ENCODE measurements around the gene NOS1AP.
"Not testable (repeated sequence)": the region's sequence is repeated elsewhere in the genome, so short reads cannot be mapped to it uniquely, and the experiment has no call there.

The NOS1AP gene

GRCh38 chr1:162351246-162351842 is 281.9 kb downstream of the NOS1AP start:
- DNase-seq, result no peak

GRCh38 chr1:162351874-162352273 is 282.4 kb downstream of the NOS1AP start:
- not testable (repeated sequence) for DNase-seq

GRCh38 chr1:162353078-162353477 is 283.6 kb downstream of the NOS1AP start:
- DNase-seq, result no peak

DNA sequence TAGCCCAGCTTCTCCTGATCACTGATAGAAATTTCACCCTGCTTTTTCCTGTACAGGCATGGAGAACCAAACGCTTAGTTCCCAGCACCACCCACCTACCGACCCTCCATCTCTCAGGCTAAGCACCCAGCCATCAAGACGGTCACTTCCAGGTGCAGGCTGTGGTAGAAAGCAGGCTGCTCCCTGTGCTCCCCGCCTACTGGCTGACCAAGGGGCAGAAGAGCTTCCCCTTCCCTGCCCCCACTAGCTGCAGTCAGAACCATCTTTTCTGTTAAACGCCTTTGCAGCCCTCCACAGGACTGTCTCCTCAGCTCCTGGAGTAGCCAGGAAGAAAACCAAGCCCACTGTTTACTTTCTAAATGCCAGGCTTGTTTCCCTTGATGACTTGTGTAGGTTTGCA is 284.2 kb downstream of the NOS1AP start:
- no peak for DNase-seq

- DNase-seq, result peak in 1 of 2 experiments; percentile 51
Measured at GRCh38 chr1:162357681-162358266, 288.3 kb downstream of the NOS1AP start.

GRCh38 chr1:162358928-162359327 is 289.4 kb downstream of the NOS1AP start:
- no peak for DNase-seq

GRCh38 chr1:162359523-162360236 is 290.2 kb downstream of the NOS1AP start:
- DNase-seq, result no peak

DNA sequence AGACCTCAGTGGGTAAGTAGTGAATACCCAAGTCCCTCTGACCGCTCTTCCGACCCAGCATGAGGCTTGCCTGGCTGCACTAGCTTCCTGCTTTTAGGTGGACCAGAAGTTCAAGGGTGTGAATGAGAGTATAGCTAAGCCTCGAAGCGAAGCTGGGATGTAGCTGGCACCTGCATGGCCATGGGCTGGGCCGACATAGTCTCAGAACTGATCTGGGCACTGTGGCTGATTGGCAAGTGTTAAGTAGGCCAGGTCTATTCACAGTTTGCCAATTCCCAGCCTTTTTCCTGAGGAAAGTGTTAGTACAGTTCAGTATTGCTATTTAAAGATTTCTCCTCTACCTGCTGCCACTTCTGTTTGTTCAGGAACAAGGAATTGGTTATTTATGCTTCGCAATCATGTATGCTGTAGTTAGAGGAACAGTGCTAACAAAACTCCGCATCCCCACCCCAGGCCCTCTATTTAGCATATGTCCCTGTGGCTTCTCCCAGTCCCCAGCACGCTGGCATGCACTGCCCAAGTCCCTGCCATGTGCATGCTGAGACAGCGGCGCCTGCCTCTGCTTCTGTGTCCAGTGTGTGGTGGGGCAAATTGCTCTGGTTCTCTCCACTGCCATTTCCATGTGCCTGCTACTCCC is 290.9 kb downstream of the NOS1AP start:
- no peak for DNase-seq

- no peak for DNase-seq
Measured at GRCh38 chr1:162360874-162361260, 291.4 kb downstream of the NOS1AP start.

DNA sequence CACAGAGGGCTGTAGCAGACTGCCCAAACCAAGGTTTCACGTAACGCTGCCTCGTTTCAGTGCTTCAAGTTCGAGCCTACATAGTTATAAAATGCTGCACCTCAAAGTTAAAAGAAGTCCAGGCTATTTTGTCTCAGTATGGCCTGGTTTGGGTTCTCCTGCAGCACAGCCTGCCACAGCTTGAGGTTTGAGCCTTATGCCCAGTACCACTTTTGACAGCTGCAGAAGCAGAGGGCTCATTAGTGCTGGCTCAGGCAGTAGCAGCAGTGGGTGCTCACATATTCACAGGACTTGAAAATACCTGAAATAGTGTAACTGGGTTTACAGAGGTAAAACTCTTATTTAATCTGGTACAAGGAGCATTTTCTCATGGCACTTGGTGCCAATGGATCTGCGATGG is 291.9 kb downstream of the NOS1AP start:
- DNase-seq, result no peak

DNA sequence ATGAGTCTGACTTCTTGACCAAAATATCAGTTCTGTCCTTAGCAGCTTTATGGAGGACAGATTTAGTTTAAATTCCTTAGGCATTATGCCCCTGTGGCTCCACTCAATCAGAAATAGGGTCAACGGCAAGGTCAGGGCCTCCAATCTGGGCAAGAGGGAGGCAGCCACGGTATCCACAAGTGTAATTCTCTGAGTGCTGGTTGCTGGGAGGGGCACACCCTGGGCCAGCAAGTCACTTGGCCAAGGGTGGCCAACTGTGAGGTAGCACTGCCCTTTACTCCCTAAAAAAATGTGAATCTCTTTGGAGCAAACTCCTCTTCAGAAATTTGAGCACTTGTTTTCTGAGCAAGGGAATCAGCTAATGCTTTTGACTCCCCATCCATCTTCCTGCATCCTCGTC is 294.3 kb downstream of the NOS1AP start:
- DNase-seq, result no peak

- DNase-seq, result no peak
Measured at GRCh38 chr1:162364498-162364897, 295.0 kb downstream of the NOS1AP start.

DNA sequence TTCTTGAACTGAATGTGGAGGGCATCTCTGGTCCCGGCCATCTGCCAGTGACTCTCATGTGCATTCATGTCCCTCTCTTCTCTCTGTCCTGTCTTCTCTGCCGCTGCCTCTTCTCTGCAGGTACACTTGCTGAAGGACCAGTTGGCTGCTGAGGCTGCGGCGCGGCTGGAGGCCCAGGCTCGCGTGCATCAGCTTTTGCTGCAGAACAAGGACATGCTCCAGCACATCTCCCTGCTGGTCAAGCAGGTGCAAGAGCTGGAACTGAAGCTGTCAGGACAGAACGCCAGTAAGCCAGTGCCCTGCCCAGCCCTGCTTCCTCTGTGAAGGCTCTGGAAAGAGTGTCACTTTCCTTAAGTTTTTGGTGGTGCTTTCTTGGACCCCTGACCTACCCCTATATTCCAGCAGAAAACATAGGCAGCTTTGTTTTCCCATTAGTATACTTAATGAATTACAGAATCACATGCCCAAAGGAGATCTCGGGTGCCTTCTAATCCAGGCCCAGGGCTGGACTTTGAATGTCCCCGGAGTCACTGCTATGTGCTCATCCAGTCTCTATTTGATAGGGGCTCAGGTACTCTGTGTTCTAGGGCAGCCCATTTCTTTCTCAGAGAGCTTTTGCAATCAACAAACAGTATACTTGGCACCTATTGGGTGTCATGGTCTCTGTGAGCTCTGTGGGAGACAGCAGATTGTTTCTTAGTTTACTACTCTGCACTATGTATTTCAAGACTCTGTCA is 296.0 kb downstream of the NOS1AP start:
- no peak for DNase-seq

- no peak for DNase-seq
Measured at GRCh38 chr1:162366149-162366548, 296.7 kb downstream of the NOS1AP start.

- no peak for DNase-seq
Measured at GRCh38 chr1:162366671-162367070, 297.2 kb downstream of the NOS1AP start.

DNA sequence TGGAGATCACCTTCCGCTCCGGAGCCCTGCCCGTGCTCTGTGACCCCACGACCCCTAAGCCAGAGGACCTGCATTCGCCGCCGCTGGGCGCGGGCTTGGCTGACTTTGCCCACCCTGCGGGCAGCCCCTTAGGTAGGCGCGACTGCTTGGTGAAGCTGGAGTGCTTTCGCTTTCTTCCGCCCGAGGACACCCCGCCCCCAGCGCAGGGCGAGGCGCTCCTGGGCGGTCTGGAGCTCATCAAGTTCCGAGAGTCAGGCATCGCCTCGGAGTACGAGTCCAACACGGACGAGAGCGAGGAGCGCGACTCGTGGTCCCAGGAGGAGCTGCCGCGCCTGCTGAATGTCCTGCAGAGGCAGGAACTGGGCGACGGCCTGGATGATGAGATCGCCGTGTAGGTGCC is 297.6 kb downstream of the NOS1AP start:
- no peak for DNase-seq

DNA sequence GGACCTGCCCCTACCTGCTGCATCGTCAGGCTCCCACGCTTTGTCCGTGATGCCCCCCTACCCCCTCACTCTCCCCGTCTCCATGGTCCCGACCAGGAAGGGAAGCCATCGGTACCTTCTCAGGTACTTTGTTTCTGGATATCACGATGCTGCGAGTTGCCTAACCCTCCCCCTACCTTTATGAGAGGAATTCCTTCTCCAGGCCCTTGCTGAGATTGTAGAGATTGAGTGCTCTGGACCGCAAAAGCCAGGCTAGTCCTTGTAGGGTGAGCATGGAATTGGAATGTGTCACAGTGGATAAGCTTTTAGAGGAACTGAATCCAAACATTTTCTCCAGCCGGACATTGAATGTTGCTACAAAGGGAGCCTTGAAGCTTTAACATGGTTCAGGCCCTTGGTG is 298.3 kb downstream of the NOS1AP start:
- no peak for DNase-seq

- no peak for DNase-seq
Measured at GRCh38 chr1:162368451-162368850, 299.0 kb downstream of the NOS1AP start.

GRCh38 chr1:162369571-162369970 is 300.1 kb downstream of the NOS1AP start:
- no peak for DNase-seq

DNA sequence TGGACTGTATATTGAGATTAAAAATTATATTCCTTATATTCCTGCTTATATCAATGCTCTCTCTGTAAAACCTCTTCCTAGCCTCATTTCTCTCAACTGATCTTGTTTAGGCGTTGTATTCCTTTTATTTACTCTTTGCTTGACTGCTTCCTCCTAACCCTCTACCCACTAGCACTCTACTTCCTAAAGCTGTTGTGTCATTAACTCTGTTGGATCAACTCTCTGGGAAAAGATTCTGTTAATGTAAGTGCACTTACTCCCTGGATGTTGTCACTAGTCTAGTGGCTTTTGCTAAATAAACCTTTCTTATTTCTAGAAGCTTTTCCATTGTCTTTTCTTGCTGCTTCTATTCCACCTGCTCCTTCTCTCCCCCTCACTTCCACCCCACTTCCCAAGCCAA is 300.7 kb downstream of the NOS1AP start:
- no peak for DNase-seq

- no peak for DNase-seq
Measured at GRCh38 chr1:162370721-162371120, 301.2 kb downstream of the NOS1AP start.

DNA sequence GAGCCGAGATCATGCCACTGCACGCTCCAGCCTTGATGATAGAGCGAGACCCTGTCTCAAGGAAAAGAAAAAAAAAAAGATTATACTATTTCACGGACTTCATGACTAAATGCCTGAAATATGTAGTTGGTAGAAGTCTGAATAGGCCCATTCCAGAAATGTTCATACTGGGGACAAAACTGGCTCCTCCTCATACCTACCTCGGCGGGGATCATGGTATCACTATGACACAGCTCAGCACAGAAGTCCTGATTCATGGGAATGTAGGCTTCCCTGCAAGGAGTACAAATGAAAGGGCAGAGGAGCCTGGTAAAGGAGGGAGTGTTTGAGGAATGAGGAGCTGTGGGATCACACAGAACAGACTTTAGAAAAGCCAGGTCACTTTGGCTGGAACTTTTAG is 302.1 kb downstream of the NOS1AP start:
- no peak for DNase-seq
